Measurements from ENCODE around the gene HHIPL1.

The HHIPL1 gene

GRCh38 chr14:99662846-99663245, 17.9 kb downstream of the HHIPL1 start:
- no peak for ATAC-seq

DNA sequence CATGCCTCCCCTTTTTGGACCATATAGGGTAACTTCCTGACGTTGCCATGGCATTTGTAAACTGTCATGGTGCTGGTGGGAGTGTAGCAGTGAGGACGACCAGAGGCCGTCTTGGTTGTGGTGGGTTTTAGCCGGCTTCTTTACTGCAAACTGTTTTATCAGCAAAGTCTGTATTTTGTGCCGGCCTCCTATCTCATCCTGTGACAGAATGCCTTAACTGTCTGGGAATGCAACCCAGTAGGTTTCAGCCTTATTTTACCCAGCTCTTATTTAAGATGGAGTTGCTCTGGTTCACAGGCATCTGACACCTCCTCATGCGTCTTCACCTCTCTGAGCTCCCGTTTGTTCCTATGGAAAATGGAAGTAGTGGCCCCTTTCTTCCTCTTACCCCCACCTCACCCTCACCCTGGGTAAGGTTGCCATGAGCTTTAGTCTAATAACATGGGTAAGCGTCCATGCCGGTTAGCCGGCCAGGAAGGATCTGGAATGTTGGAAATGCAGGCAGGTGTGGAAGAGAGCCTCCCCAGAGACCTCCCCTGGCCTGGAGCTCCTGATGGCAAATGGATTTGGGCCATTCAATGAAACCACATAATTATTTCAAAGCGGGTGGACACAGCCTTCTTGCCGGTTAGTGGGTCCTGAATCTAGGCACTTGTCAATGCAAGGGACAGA, 18.6 kb downstream of the HHIPL1 start:
- no peak for ATAC-seq

DNA sequence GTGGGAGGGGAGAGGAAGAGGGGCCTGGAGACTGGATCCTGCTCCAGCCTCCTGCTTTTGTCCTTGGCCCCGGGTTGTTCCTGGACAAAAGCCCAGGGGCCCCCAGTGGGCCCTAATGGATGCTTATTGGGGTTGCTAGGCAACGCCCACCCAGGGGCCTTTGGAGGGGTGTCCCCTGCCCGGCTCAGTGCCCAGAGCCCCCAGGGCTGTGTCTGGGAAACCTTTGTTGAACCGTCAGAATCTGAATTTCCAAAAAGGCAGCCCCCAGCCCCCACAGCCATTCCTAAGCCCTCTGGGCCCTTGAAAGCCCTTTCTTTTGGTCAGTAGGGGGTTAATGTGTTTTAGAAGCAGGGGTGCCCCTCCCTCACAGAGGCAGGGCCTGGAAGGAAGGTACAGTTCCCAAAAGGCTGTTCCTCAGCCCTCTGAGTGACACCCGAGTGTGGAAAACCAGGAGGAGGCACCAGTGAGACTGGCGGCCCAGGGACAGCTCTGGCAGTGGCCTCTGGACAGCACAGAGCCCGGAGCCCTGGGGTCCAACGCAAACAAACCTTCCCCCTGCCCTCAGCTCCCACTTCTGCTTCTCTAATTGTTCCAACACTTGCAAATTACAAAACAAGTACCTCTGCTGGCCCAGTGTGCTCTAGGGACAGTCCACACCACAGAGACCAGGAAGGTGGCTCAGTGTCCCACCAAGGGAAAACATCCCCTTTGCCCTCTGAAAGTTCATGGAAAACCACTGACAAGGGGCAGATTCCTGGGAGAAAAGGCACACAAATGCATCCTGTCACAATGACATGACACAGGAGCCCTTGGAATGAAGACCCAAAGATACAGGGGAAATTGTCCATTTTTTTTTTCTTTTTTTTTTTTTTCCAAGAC, 19.4 kb downstream of the HHIPL1 start:
- ATAC-seq, result no peak

DNA sequence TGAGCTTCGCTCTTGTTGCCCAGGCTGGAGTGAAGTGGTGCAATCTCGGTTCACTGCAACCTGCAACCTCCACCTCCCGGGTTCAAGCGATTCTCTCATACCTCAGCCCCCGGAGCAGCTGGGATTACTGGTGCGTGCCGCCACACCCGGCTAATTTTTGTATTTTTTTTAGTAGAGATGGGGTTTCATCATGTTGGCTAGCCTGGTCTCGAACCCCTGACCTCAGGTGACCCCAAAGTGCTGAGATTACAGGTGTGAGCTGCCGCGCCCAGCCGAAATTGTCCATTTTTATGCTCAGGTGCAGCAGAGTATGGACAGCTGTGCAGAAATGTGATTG, 20.0 kb downstream of the HHIPL1 start:
- ATAC-seq, result no peak

DNA sequence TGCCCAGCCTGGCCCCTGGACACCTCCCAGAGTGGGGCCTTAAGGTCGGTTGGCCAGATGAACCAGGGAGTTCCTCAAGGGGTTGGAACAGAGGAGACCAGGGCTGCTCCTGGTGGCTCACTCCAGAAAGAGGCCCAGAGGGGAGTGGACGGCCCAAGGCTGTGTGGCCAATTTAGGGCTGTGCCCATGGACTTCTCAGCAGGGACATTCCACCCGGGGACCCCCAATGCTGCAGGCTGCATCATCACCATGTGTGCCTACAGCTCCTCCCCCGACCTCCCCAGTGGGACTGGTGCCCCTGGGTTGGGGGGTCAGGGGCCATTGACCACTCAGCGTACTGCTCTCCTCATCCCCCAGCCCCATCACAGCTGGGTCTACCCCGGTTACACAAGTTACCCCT, 21.6 kb downstream of the HHIPL1 start:
- no peak for ATAC-seq

DNA sequence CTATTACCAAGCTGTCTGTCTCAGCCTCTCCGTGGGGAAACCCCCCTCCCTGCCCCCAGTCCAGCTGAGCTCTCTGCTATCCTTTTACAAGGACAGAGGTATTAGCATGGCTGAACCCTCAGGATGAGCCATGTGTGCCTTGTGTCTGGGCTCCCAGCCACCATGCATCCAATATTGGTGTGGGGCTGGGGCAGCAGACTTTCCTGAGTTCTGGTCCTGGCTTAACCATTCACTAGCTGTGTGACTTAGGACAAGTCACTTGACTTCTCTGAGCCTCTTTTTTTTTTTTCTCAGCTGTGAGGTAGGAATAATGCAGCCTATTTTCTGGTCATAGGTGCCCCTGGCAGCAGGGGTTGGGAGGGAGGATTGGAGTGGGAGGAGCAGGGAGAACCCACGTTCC, 22.1 kb downstream of the HHIPL1 start:
- ATAC-seq, result no peak

- ATAC-seq, result no peak
These were observed 22.9 kb downstream of the HHIPL1 start for GRCh38 chr14:99667821-99668220.

DNA sequence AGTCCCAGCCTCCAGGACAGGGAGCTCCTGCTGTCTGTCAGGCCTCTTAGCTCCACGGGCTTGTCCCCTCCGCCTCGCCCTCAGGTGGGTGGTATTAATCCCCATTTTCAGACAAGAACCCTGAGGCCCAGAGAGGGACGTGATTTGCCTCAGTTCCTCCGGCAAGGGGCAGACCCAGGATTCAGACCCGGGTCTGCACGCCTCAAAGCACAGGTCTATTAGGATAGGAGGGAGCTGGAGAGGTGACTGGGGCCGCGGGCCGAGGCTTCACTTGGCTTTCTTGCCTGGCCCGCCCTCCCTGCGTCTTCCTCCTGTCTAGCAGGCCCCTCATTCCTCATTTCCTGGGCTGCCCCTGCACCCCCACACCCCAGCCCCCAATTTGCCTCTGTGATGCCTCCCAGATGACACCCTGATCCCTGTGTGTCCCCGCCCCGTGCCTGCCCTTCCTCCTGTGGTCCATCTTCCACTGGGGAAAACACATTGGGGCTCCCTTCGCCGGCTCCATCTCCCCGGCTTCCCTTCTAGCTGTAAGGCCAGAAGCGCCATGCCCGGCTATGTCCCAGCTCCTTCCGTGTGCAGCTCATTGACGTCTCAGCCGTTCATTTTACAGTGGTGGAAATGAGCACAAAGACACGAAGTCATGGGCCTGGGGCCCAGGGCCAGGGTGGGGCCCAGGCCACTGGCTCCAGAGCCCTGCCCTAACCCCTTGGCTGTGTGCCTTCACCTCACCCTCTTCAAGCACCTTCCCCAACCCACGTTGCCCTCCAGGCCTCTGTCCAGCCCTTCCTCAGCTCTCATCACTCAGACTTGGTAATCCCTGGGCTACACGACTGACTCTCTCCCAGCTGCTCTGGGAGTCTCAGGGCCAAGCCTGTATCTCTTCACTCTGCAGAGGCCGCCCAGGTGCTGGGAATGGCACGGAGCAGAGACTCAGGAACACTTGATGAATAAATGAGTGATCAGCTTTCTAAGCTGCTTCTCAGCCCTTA, 23.7 kb downstream of the HHIPL1 start:
- ATAC-seq, result no peak

- ATAC-seq, result no peak
These were observed 25.7 kb downstream of the HHIPL1 start for GRCh38 chr14:99670361-99671234.

GRCh38 chr14:99671235-99672224, 26.6 kb downstream of the HHIPL1 start:
- ATAC-seq, result no peak

DNA sequence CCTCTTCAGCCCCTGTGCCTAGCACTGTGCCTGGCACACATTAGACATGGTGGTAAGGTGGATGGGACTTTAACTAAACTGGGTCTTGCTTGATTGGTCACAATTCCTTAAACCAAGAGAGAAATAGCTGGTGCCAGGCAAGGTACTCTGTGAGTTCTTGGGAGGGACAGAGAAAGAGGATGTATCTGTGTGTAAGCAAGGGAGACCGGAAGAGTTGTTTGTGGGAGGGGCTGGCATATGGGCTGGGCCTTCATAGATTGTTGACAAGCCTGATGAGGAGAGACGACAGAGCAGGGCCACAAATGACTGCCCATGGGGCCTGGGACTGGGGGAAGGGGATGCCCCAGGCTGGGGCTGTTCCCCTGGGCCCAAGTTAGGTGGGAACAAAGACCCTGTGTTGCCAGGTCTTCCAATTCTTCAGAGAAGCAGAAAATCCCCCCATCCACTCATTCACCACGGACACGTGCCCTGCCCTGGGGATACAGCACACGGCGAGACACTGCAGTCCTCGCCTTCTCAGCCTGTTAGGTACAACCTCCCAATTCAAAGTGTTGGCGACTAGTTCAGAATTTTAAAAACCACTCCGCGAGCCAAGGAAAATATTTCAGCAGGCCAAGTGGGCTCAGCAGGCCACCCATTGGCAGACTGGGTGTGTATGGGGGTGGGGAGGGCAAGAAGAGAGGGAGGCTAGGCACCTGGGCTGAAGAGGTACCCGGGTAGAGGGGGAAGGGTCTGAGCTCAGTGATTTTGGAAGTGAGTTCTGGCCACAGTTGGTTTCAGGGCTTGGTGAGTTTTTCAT, 27.8 kb downstream of the HHIPL1 start:
- ATAC-seq, result no peak

- no peak for ATAC-seq
These were observed 28.6 kb downstream of the HHIPL1 start for GRCh38 chr14:99673305-99674063.

DNA sequence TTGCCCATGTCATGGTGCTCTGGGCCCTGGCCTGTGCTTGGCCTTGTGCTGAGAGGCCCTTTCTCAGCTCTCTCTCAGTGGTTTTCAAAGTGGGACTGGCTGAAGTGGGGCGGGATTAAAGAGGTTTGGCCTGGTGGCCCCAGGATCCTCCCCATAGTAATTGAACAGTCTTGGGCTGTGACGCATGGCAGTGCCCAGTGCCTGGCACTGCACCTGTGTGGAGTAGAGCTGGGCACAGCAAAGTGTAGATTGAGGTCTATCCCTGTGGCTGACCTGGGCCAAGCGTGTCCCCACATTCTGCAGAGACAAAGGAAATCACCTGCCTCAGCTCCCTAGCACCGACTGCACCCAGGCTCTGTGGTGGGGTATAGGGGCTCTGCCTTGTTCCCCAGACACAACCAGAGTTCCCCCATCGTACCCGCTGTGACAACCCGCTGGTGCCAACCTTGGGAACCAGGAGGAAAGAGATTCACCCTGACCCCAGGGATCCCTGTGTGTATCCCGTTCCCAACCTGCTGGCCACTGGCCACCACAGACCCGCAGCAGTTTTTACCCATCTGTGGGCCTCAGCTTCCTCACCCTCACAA, 29.2 kb downstream of the HHIPL1 start:
- ATAC-seq, result no peak

DNA sequence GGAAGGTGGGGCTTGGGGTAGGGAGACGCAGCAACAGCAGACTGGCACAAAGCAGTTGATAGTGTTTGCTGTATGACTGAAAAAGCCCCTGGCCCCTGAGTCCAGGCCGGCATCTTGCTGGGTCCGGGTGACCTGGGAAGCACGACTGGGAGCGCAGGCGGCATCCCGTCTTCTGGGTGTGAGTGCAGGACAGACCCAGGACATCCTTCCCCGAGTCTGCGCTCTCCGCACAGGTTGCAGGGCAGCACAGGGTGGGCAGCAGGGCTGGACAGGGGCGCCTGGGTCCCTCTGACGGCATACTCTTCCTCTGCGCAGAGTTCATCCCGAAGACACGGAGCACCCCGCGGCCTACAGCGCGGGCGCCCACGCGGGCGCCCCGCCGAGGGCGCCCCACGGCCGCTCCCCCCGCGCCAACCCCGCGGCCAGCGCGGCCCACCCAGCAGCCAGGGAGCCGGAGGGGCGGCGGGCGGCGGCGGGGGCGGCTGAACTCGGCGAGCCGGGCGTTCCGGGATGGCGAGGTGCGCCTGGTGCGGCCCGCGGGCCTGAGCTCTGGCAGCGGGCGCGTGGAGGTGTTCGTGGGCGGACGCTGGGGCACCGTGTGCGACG, 29.9 kb downstream of the HHIPL1 start:
- no peak for ATAC-seq

DNA sequence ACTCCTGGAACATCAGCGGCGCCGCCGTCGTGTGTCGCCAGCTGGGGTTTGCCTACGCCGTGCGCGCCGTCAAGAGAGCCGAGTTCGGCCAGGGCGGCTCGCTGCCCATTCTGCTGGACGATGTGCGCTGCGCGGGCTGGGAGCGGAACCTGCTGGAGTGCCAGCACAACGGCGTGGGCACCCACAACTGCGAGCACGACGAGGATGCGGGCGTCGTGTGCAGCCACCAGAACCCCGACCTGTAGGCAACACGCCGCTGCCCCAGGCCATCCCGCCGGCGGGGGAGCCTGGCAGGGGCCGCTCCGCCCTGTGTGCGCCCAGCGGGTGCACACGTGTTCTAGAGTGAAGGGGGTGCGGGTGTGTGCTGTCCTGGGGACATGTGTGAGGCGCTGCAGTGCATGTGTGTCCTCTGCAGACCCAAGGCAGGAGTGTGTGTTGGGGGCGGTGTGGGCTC, 30.5 kb downstream of the HHIPL1 start:
- no peak for ATAC-seq

DNA sequence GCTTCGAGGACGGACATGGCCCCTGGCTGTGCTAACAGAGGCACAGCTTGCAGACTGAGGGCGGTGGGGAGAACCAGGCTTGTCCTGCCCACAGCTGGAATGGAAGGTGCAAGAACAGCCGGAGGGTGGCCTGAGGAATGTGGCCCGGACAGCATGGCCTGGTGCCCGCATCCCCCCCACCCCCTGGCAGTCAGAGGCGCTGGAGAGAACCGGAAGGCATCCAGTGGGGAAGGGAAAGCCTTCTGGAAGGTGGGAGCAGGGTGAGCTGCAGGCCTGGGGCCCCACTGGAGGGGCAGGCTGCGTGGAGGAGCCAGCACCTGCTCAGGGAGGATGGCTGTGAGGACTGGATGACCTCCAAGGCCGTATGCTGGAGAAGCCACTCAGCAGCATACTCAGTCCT, 31.0 kb downstream of the HHIPL1 start:
- no peak for ATAC-seq

GRCh38 chr14:99676657-99677056, 31.7 kb downstream of the HHIPL1 start:
- ATAC-seq, result no peak
